Nucleus accumbens (tissue), 56 donors: ENCODE measurements around the gene VPS36.
A peak's percentile ranks its signal among the peaks of the same experiment; 100 is the strongest.
"Not testable (repeated sequence)": the region's sequence is repeated elsewhere in the genome, so short reads cannot be mapped to it uniquely, and the experiment has no call there.

Experiments used
- DNase-seq, 56 donors: peaks; one replicate each; lab custom pipeline; 2025; lab: John Stamatoyannopoulos, UW

The VPS36 gene

DNA sequence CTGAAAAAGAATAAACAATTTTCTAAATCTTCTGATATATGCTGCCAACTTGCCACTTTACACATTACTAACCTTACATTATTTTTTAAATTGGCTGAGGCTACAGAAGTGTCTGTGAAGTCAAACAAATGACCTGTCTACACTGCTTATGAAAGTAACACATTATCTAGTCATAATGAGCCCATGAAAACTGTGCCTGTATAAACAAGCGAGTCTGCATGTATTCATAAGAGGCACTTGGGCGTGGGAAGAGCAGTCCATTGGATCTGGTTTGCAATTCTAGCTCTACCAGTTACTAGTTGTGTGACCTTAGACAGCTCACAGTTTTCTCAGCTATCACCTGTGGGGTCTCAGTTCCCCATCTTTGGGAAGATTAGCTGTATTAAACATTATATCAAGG is 3.1 kb downstream of the VPS36 start:
- DNase-seq = no peak

- no peak for DNase-seq
Observed at GRCh38 chr13:52446265-52446664, 4.2 kb downstream of the VPS36 start.

GRCh38 chr13:52432456-52432855 is 18.0 kb downstream of the VPS36 start:
- DNase-seq = no peak

GRCh38 chr13:52428295-52428694 is 22.1 kb downstream of the VPS36 start:
- DNase-seq = no peak

DNA sequence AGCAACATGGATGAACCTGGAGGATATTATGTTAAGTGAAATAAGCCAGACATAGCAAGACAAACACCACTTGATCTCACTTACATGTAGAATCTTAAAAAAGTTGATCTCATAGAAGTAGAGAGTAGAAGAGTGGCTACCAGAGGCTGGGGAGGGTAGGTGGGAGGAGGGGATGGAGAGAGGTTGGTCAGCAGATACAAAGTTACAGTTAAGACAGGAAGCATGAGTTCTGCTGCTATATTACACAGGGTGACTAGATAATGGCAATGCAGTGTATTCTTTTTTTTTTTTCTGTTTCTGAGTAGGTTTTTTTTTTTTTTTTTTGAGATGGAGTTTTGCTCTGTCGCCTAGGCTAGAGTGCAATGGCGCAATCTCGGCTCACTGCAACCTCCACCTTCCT is 29.2 kb downstream of the VPS36 start:
- no peak for DNase-seq

- DNase-seq = no peak
Observed at GRCh38 chr13:52419080-52419479, 31.4 kb downstream of the VPS36 start.

DNA sequence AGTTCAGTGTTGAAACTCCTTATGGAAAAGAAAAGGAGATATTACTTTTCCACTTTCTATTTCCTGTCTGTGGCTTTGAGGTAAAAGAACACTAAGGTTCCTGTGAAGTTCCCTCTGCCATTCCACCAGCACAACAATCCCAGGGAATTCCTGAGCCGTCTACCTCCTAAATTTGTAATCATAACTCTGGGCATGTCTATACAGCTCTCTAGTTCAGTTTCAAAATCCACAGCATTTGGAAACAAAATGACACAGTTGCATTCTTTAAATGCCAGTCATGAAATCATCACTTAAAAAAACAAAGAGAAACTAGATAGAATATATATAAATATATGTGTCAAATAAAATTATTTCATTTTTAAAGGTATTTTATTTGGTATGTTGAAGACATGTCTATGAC is 35.5 kb downstream of the VPS36 start:
- no peak for DNase-seq

GRCh38 chr13:52414051-52414450 is 36.4 kb downstream of the VPS36 start:
- DNase-seq = no peak

DNA sequence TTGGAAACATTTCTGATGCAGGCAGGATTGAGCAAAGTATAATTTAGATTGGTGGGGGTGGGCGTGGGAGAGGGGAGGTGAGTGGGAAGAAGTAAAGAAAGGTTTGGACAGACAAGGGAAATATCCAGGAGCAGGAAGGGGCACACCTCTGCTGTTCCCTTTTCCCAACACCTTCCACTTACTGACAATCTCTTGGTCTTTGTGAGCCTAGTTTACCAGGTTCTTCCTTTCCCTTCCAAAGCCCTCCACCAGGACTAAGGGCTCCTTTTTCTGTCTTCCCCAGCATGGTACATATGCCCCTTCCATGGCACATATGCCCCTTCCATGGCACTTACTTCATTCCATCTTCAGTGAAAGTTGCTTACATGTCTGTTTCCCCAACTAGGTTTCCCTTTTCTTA is 38.3 kb downstream of the VPS36 start:
- DNase-seq = no peak

GRCh38 chr13:52411629-52412028 is 38.8 kb downstream of the VPS36 start:
- DNase-seq = no peak

DNA sequence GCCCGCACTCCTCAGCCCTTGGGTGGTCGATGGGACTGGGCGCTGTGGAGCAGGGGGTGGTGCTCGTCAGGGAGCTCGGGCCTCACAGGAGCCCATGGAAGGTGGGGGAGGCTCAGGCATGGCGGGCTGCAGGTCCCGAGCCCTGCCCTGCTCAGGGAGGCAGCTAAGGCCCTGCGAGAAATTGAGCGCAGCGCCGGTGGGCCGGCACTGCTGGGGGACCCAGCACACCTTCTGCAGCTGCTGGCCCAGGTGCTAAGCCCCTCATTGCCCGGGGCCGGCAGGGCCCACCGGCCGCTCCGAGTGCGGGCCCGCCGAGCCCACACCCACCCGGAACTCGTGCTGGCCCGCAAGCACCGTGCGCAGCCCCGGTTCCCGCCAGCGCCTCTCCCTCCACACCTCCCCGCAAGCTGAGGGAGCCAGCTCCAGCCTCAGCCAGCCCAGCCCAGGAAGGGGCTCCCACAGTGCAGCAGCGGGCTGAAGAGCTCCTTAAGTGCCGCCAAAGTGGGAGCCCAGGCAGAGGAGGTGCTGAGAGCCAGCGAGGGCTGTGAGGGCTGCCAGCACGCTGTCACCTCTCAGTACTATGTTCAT is 42.3 kb downstream of the VPS36 start:
- DNase-seq = not testable (repeated sequence)

DNA sequence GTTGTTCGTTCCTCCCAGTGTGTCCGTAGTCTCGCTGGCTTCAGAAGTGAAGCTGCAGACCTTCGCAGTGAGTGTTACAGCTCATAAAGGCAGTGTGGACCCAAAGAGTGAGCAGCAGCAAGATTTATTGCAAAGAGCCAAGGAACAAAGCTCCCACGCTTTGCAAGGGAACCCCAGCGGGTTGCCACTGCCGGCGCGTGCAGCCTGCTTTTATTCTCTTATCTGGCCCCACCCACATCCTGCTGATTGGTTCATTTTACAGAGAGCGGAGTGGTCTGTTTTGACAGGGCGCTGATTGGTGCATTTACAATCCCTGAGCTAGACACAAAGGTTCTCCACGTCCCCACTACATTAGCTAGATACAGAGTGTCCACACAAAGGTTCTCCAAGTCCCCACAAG is 43.0 kb downstream of the VPS36 start:
- not testable (repeated sequence) for DNase-seq

GRCh38 chr13:52406629-52407028 is 43.8 kb downstream of the VPS36 start:
- DNase-seq = no peak

DNA sequence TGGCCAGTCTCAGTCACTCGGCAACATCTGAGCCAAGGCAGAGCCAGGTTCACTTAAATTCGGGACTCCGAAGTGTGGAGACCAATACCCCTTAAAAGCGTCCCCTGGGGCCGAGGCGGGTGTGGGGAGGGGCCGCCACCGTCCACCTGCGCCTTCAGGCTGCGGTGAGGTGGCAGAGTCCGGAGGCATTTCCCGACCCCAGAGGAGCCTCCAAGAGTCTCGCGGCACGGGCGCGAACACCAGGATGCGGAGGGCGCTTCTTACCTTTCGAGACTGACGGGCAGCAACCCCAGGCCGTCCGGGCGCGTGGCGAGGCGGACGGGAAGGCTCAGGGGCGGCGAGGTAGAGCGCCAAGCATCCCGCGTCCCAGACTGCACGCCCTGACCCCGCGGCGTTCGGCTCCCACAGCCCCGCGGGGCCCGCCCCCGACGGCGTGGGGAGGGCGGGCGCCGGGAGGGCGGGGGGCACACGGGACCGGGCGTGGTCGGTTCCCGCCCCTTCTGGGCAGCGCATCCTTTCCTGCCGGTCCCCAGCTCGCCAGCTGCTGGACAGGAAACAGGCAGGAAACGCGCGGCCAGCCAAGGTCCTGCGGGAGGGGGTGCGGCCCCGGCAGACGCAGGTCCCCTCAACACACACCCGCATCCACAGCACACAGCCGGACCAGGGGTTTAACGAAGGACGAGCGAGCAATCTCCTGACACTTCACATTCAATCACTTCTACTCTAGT is 44.5 kb downstream of the VPS36 start, which contains the start of gene THSD1:
TSS of gene THSD1 (minus strand) at position 406 of the 728 bp plus-strand sequence. CDS start 3,572 bp downstream, outside the sequence.
- peak in 17 of 56 donors; percentile 1 to 38 (median 21) for DNase-seq

DNA sequence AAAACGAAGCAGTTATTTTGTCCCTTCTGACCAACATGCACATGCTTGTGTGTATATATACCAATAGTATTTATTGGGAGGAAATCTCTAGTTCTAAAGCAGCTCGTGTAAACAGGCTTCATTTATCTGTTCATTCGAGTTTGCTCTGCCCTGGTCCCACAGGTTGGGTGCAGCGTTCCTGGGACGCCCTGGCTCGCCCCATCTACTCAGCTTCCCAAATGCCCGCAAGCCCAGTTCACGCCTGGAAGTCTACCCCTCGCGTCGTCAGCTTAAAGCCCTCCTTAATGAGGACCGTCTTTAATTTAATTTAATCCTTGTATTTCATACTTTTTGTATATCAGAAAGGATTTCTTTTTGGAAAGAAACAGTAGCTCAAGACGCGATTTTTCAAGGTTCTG is 45.1 kb downstream of the VPS36 start:
- no peak for DNase-seq

DNA sequence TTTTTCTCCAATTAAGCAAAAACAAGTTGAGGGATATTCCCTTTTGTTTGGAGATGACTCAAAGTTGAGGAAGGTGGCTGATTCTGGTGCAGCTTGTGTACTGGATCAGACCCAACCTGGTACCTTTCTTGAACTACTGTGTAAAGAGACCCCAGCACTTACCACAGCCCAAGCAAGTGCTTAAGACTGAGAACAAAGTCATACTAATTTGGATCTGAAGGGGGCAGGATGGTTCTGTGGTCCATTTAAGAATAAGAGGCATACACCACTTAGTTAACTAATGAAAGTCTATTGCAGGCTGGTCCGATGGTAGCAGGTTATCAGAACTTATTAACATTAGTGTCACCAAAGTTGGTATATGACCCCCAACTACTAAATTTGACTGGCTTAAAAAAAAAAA is 50.7 kb downstream of the VPS36 start:
- no peak for DNase-seq

GRCh38 chr13:52399046-52399445 is 51.4 kb downstream of the VPS36 start:
- no peak for DNase-seq

GRCh38 chr13:52395704-52396103 is 54.7 kb downstream of the VPS36 start:
- no peak for DNase-seq

DNA sequence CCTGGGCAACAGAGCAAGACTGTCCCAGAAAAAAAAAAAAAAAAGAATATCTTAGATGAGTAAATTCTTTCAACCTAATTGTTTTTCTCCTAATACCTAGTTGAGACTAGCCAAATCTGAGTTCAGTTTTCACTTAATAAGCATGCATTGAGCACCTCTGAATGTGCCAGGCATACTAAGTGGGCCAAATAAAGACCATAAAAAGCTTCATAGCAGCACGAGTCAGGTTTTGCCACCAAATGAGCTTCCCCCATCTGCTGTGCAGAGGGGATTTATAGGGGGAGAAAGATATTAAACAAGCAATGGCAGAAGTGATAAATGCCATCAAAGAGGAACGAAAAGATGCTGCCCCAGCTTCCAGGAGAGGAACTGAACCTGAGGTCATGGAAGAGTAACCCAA is 55.8 kb downstream of the VPS36 start:
- no peak for DNase-seq

GRCh38 chr13:52393572-52394357 is 56.7 kb downstream of the VPS36 start:
- DNase-seq = no peak

GRCh38 chr13:52387721-52388120 is 62.7 kb downstream of the VPS36 start:
- no peak for DNase-seq

DNA sequence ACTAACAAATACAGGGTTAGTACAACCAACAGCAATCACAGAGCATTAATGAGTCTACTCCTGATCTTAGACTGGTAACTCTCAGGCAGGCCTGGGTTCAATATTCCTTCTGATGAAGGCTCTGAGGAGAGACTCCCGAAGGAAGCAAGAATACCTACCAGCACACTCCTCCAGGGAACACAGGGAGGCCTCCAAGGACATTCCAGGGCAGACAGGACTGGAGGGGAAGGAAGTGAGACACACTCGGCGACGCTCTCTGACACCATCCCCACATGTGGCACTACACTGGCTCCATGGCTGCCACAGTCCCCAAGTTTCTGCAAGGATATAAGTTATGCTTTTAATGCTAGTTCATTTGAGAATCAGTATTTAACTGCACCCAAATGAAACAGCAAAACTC is 64.6 kb downstream of the VPS36 start:
- DNase-seq = no peak
